ENCODE results near the gene EOLA1.
A peak's percentile ranks its signal among the peaks of the same experiment; 100 is the strongest.
"Not testable (repeated sequence)": the region's sequence is repeated elsewhere in the genome, so short reads cannot be mapped to it uniquely, and the experiment has no call there.

The EOLA1 gene

GRCh38 chrX:149515954-149516602, 24.7 kb upstream of the EOLA1 start:
- peak; percentile 31 for DNase-seq

- DNase-seq: no peak
Measured at GRCh38 chrX:149516604-149517003, 24.2 kb upstream of the EOLA1 start.

- DNase-seq: no peak
Measured at GRCh38 chrX:149517308-149517707, 23.5 kb upstream of the EOLA1 start.

GRCh38 chrX:149518236-149518635, 22.6 kb upstream of the EOLA1 start:
- no peak for DNase-seq

DNA sequence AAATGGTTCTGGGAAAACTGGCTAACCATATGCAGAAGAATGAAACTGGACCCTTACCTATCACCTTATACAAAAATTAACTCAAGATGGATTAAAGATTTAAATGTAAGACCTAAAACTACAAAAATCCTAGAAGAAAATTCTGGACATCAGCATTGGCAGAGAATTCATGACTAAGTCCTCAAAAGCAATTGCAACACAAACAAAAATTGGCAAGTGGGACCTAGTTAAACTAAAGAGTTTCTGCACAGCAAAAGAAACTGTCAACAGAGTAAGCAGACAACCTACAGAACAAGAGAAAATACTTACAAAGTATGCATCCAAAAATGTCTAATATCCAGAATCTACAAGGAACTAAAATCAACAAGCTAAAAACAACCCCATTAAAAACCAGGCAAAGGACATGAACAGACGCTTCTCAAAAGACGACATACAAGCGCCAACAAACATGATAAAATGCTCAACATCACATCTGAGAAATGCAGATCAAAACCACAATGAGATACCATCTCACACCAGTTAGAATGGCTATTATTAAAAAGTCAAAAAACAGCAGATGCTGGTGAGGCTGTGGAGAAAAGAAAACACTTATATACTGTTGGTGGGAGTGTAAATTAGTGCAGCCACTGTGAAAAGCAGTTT, 20.1 kb upstream of the EOLA1 start:
- DNase-seq: peak; percentile 2

DNA sequence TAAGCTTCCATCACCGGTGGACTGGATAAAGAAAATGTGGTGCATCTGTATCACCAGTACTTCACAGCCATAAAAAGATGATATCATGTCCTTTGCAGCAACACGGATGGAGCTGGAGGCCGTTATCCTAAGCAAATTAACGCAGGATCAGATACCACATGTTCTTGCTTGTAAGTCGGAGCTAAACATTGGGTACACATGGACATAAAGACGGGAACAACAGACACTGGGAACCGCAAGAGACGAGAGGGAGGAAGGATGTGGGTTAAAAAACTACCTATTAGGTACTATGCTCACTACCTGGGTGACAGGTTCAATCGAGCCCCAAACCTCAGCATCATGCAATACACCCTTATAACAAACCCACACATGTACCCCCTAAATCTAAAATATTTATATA, 19.4 kb upstream of the EOLA1 start:
- DNase-seq: peak; percentile 2

DNA sequence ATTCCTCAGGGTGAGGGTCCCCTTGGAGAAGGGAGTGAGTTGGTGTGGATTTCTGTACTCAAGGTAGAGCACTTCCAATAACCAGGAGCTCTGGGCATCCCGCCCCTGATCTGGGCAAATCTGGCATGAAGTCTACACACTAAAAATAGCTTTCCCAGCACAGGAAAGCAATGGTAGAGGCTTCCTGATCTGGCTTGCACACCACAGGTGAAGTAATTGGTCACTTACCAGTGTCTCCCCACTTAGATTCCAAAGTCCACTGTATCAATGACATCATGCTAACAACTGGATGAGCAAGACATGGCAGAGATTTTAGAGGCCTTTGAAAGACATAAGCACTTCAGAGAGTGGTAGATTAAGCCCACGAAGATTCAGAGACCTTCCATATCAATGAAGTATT, 17.9 kb upstream of the EOLA1 start:
- peak; percentile 39 for DNase-seq

GRCh38 chrX:149525389-149525788, 15.4 kb upstream of the EOLA1 start:
- DNase-seq: peak; percentile 80

- peak; percentile 22 for DNase-seq
Measured at GRCh38 chrX:149525903-149526302, 14.9 kb upstream of the EOLA1 start.

- peak; percentile 13 for DNase-seq
Measured at GRCh38 chrX:149526318-149527033, 14.3 kb upstream of the EOLA1 start.

GRCh38 chrX:149527705-149528104, 13.1 kb upstream of the EOLA1 start:
- DNase-seq: peak; percentile 55

- DNase-seq: no peak
Measured at GRCh38 chrX:149528381-149528780, 12.4 kb upstream of the EOLA1 start.

DNA sequence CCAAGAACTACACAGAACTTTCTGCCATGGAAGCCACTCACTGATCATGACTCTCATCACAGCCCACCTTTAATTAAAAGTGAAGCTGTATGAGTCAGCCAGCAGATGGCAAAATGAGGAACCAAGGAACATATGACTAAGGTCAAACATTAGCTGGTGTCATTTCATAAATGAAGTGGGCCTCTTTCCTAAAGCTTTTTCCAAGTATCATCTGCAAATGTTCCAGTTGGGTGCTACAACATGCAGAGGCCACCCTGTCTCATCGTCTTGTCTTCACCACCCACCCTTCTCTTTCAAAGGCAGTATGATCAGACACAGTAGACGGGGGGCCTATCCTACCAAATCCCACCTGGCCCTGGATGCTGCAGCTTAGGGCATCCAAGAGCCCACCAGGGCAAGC, 9.2 kb upstream of the EOLA1 start:
- peak; percentile 22 for DNase-seq

- DNase-seq: not testable (repeated sequence)
Measured at GRCh38 chrX:149532868-149533267, 7.9 kb upstream of the EOLA1 start.

- DNase-seq: not testable (repeated sequence)
Measured at GRCh38 chrX:149533999-149534398, 6.8 kb upstream of the EOLA1 start.

DNA sequence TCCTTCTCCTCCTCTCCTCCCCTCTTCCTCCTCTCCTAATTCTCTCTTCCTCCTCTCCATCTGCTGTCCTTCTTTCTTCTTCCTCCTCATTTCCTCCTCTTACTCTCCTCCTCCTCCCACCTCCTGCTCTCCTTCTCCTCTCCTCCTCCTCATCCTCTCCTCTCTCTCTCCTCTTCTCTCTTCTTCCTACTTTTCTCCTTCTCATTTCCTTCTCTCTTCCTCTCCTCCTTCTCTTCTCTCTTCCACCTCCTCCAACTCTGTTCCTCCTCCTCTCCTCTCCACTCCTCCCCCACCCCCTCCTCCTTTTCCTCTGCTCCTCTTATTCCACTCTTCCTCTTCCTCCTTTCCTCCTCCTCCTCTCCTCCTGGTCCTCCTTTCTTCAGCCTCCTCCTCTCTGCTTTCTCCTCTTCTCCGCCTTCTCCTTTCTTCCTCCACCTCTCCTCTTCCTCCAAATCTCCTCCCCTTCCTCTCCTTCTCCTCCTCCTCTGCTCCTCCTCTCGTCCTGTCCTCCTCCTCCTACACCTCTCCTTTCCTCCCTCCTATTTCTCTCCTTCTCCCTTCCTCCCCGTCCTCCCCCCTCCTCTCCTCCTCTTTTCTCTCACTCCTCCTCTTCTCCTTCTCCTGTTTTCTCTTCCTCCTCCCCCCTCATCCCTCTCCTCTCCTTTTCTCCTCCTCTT, 5.7 kb upstream of the EOLA1 start:
- DNase-seq: peak; percentile 4

GRCh38 chrX:149537474-149537873, 3.3 kb upstream of the EOLA1 start:
- not testable (repeated sequence) for DNase-seq

- peak; percentile 97 for DNase-seq
Measured at GRCh38 chrX:149539283-149540130, 1.3 kb upstream of the EOLA1 start.

DNA sequence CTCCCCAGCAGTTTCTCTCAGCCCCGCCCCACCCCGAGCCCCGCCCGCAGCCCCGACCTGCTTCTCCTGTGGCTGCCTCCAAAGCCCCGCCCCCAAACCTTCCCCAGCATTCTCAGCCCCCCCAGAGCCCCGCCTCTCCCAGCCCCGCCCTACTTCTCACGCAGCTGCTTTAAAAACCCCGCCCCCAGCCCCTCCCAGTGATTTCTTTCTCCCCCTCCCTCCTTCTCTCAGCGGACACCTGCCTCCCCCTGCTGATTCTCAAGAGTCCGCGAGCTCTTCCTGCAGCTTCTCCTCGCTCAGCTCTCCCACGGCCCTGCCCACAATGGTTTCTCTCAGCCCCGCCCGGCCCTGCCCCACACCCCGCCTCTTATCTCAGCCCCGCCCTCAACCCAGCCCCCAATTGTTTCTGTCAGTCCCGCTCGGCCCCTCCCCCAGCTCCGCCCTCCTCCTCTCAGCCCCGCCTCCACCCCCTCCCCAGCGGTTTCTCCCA, 636 bp upstream of the EOLA1 start:
- peak; percentile 95 for DNase-seq

DNA sequence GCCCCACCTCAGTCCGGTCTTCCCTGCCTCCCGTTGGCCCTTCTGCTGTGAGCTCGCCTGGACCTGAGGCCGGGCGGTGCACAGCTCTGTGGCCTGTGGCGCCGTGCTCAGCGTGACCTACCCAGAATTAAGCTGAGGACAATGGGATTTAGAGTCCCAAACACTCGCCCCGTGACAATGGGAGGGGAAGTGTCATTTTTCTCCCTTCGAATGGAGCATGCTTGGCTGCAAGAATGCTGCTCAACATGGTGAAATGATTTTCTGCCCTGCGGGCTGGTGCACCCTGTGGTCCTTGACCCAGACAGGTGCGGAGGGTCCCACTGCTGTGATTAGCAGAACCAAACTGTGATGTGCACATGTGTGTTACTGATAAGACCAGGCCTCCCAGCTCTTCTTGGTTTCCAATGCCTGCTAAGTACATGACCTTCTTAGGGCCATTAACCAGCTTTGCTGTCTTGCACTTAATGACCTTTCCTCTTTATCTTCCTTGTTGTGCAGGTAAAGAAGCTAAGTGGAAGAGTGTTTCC, 772 bp downstream of the EOLA1 start:
- peak; percentile 58 for DNase-seq

- DNase-seq: peak; percentile 77
Measured at GRCh38 chrX:149545545-149546543, 5.0 kb downstream of the EOLA1 start.
